Measurements from ENCODE around the gene LILRB2.

The LILRB2 gene

GRCh38 chr19:54268936-54269335 is 12.0 kb downstream of the LILRB2 start:
- H3K9ac ChIP-seq, result no peak overlapping the region
- no peaks in the 10 kb centered on the region for H3K36me3 ChIP-seq (ENCODE audit: insufficient read depth)
- H3K4me2 ChIP-seq, result no peak overlapping the region
- H4K20me1 ChIP-seq (ENCODE audit: insufficient read depth), result no peaks in the 10 kb centered on the region
- H3K27me3 ChIP-seq (ENCODE audit: insufficient read depth, low read depth), result peaks cover 30% of the 10 kb centered on the region
- H3K79me2 ChIP-seq (ENCODE audit: insufficient read depth, low read depth), result no peaks in the 10 kb centered on the region
- no peak overlapping the region for H3K4me3 ChIP-seq (IDR thresholded peaks at IDR 0.05; ENCODE audit: insufficient read depth, low read depth, low read length)
- H3K4me1 ChIP-seq (ENCODE audit: low read depth, poor library complexity, severe bottlenecking), result no peaks in the 10 kb centered on the region
- no peak overlapping the region for H2AFZ ChIP-seq (ENCODE audit: low read depth)
- H3K27ac ChIP-seq, result no peak overlapping the region
- TF ChIP-seq CTCF (conservative IDR thresholded peaks at IDR 0.05; ENCODE audit: low read depth, low read length), result no peak

GRCh38 chr19:54266133-54266532 is 14.8 kb downstream of the LILRB2 start:
- Histone ChIP-seq H3K27me3 (ENCODE audit: insufficient read depth, low read depth) (peaks cover 14% of the 10 kb centered on the region), H3K79me2 (ENCODE audit: insufficient read depth, low read depth) (no peaks in the 10 kb centered on the region), H3K9ac (no peak overlapping the region), H3K27ac (no peak overlapping the region), H3K4me2 (no peak overlapping the region), H3K4me1 (ENCODE audit: low read depth, poor library complexity, severe bottlenecking) (no peaks in the 10 kb centered on the region), H3K4me3 (IDR thresholded peaks at IDR 0.05; ENCODE audit: insufficient read depth, low read depth, low read length) (no peak overlapping the region), H4K20me1 (ENCODE audit: insufficient read depth) (no peaks in the 10 kb centered on the region), H3K36me3 (ENCODE audit: insufficient read depth) (no peaks in the 10 kb centered on the region), H2AFZ (ENCODE audit: low read depth) (no peak overlapping the region)
- TF ChIP-seq CTCF (conservative IDR thresholded peaks at IDR 0.05; ENCODE audit: low read depth, low read length), result peak; percentile 79

- Histone ChIP-seq H3K4me3 (IDR thresholded peaks at IDR 0.05; ENCODE audit: insufficient read depth, low read depth, low read length) (no peak overlapping the region), H3K79me2 (ENCODE audit: insufficient read depth, low read depth) (no peaks in the 10 kb centered on the region), H3K4me1 (ENCODE audit: low read depth, poor library complexity, severe bottlenecking) (no peaks in the 10 kb centered on the region), H3K36me3 (ENCODE audit: insufficient read depth) (no peaks in the 10 kb centered on the region), H3K9ac (no peak overlapping the region), H3K4me2 (no peak overlapping the region), H2AFZ (ENCODE audit: low read depth) (no peak overlapping the region), H3K27ac (no peak overlapping the region), H3K27me3 (ENCODE audit: insufficient read depth, low read depth) (peaks cover 31% of the 10 kb centered on the region), H4K20me1 (ENCODE audit: insufficient read depth) (no peaks in the 10 kb centered on the region)
- TF ChIP-seq CTCF (conservative IDR thresholded peaks at IDR 0.05; ENCODE audit: low read depth, low read length), result no peak
Observed at GRCh38 chr19:54262470-54262869, 18.4 kb downstream of the LILRB2 start.

GRCh38 chr19:54262066-54262465 is 18.8 kb downstream of the LILRB2 start:
- Histone ChIP-seq H3K27me3 (ENCODE audit: insufficient read depth, low read depth) (peaks cover 34% of the 10 kb centered on the region), H3K4me1 (ENCODE audit: low read depth, poor library complexity, severe bottlenecking) (no peaks in the 10 kb centered on the region), H3K4me3 (IDR thresholded peaks at IDR 0.05; ENCODE audit: insufficient read depth, low read depth, low read length) (no peak overlapping the region), H3K9ac (no peak overlapping the region), H3K79me2 (ENCODE audit: insufficient read depth, low read depth) (no peaks in the 10 kb centered on the region), H2AFZ (ENCODE audit: low read depth) (no peak overlapping the region), H3K27ac (no peak overlapping the region), H3K36me3 (ENCODE audit: insufficient read depth) (no peaks in the 10 kb centered on the region), H3K4me2 (no peak overlapping the region), H4K20me1 (ENCODE audit: insufficient read depth) (no peaks in the 10 kb centered on the region)
- TF ChIP-seq CTCF (conservative IDR thresholded peaks at IDR 0.05; ENCODE audit: low read depth, low read length), result no peak

- Histone ChIP-seq H3K36me3 (ENCODE audit: insufficient read depth) (no peaks in the 10 kb centered on the region), H3K4me2 (no peak within 1 kb of the TSS), H4K20me1 (ENCODE audit: insufficient read depth) (no peaks in the 10 kb centered on the region), H3K27ac (no peak within 1 kb of the TSS), H3K9ac (no peak within 1 kb of the TSS), H3K4me1 (ENCODE audit: low read depth, poor library complexity, severe bottlenecking) (no peaks in the 10 kb centered on the region), H3K79me2 (ENCODE audit: insufficient read depth, low read depth) (no peaks in the 10 kb centered on the region), H3K27me3 (ENCODE audit: insufficient read depth, low read depth) (peaks cover 64% of the 10 kb centered on the region), H3K4me3 (IDR thresholded peaks at IDR 0.05; ENCODE audit: insufficient read depth, low read depth, low read length) (no peak within 1 kb of the TSS), H2AFZ (ENCODE audit: low read depth) (no peak within 1 kb of the TSS)
- no peak for TF ChIP-seq CTCF (conservative IDR thresholded peaks at IDR 0.05; ENCODE audit: low read depth, low read length)
Observed at GRCh38 chr19:54257116-54257480, 23.8 kb downstream of the LILRB2 start, which contains the start of gene LILRB5. Gene LILRB5 (minus strand): TSS chr19:54257273. CDS start chr19:54257193, 80 bp downstream.
